K562 (cell line): ENCODE measurements around the gene RNF41. TPM values are rescaled to one million over a fixed set of nuclear protein-coding genes. Genes with fewer than 3 reads are reported as not detected.

Experiments used
- CC2D1A ChIP-seq: fragments of 450-650 bp; IDR thresholded peaks from 2 replicates; pipeline ENCODE4 v1.6.1; 2017; ENCODE audit warnings: mild to moderate bottlenecking
- CEBPG ChIP-seq, 3 experiments: fragments of 200-800 bp in 1 of 3; sonication (Bioruptor generic) in 1 of 3; sonication (generic) in 1 of 3; formaldehyde crosslinking in 1 of 3; IDR thresholded peaks in 2 of 3; conservative IDR thresholded peaks in 1 of 3; 2 replicates each; pipeline versions ENCODE4 v1.6.1 to v1.8.0; 2016 to 2022; ENCODE audit warnings: missing compliant biosample characterization in 2 of 3, missing genetic modification characterization in 2 of 3, mild to moderate bottlenecking in 1 of 3, missing genetic modification reagents in 1 of 3
- DLX4 ChIP-seq: fragments of 250-450 bp; sonication (Bioruptor Pico); IDR thresholded peaks from 2 replicates; pipeline ENCODE4 v1.6.1; 2021; ENCODE audit warnings: mild to moderate bottlenecking
- ETV6 ChIP-seq, 3 experiments: fragments of 150-350 bp in 1 of 3; sonication (generic) in 1 of 3; formaldehyde crosslinking in 1 of 3; IDR thresholded peaks; 2 replicates each; pipeline versions ENCODE4 v1.6.1 to v1.8.0; 2014 to 2022; ENCODE audit warnings: borderline replicate concordance in 2 of 3, low read depth in 2 of 3, antibody characterized with exemption in 1 of 3, low read length in 1 of 3, mild to moderate bottlenecking in 1 of 3, missing genetic modification reagents in 1 of 3
- GABPB1 ChIP-seq: sonication (generic); formaldehyde crosslinking; IDR thresholded peaks from 2 replicates; pipeline ENCODE4 v1.8.0; 2022; ENCODE audit warnings: mild to moderate bottlenecking, missing genetic modification reagents
- IRF1 ChIP-seq: sonication (generic); formaldehyde crosslinking; IDR thresholded peaks from 2 replicates; pipeline ENCODE4 v1.8.0; 2022; ENCODE audit warnings: missing genetic modification reagents, mild to moderate bottlenecking, borderline replicate concordance
- KDM5B ChIP-seq: fragments of 200-600 bp; sonication (generic); IDR thresholded peaks from 2 replicates; pipeline ENCODE4 v1.6.1; 2012; ENCODE audit warnings: low read depth, mild to moderate bottlenecking, moderate library complexity, low read length, control low read depth, inconsistent platforms; ENCODE audit not compliant: insufficient replicate concordance
- MED1 ChIP-seq: sonication (generic); formaldehyde crosslinking; IDR thresholded peaks from 2 replicates; pipeline ENCODE4 v1.8.1; 2023; ENCODE audit warnings: missing genetic modification reagents, borderline replicate concordance
- MYC ChIP-seq, 2 experiments: fragments of 250-450 bp in 1 of 2; sonication (Bioruptor Pico) in 1 of 2; IDR thresholded peaks; 2 replicates each; pipeline versions ENCODE4 v1.5.1 to v1.6.1; 2012 to 2021; ENCODE audit warnings: low read depth in 2 of 2, borderline replicate concordance in 1 of 2, improper control_type of control experiment in 1 of 2, low read length in 1 of 2, mild to moderate bottlenecking in 1 of 2, moderate library complexity in 1 of 2
- RBFOX2 ChIP-seq: fragments of 200-400 bp; formaldehyde crosslinking; IDR thresholded peaks from 2 replicates; pipeline ENCODE4 v1.6.1; 2017; ENCODE audit warnings: low read depth, mild to moderate bottlenecking, low read length, moderate library complexity
- SP2 ChIP-seq: IDR thresholded peaks from 2 replicates; pipeline ENCODE4 v1.6.1; 2011; ENCODE audit warnings: mild to moderate bottlenecking, low read depth, low read length, moderate library complexity; ENCODE audit not compliant: poor library complexity, severe bottlenecking; ENCODE audit errors: extremely low read depth
- ZBTB2 ChIP-seq: fragments of 450-650 bp; IDR thresholded peaks from 2 replicates; pipeline ENCODE4 v1.6.1; 2016; ENCODE audit warnings: antibody characterized with exemption
- ZBTB43 ChIP-seq: sonication (generic); formaldehyde crosslinking; IDR thresholded peaks from 2 replicates; pipeline ENCODE4 v1.8.0; 2023; ENCODE audit warnings: mild to moderate bottlenecking, missing genetic modification reagents
- ZNF592 ChIP-seq: fragments of 450-650 bp; IDR thresholded peaks from 2 replicates; pipeline ENCODE4 v1.6.1; 2017; ENCODE audit warnings: antibody characterized with exemption, mild to moderate bottlenecking
- ZNF707 ChIP-seq: fragments of 250-450 bp; sonication (Bioruptor Pico); conservative IDR thresholded peaks from 2 replicates; pipeline ENCODE4 v1.8.0; 2022; ENCODE audit warnings: inconsistent platforms, mild to moderate bottlenecking, moderate library complexity
- polyA plus RNA-seq, 8 experiments: library from polyadenylated mRNA; depleted of rRNA in 4 of 8; stranded (reverse) in 5 of 8; unstranded in 3 of 8; fragments of >200 nt; fragmentation: Nextera tagmentation in 2 of 8; fragmentation: Illumina TruSeq in 1 of 8; extraction: Ambion mirVana in 2 of 8; extraction: Trizol in 1 of 8; gene quantifications; 2 replicates each; pipeline versions ENCODE4 v1.2.1 to v1.2.3, GENCODE V29; 2011 to 2014; ENCODE audit warnings: inconsistent platforms in 1 of 8, missing spikeins in 1 of 8
- total RNA-seq, 7 experiments: library from RNA; depleted of rRNA in 6 of 7; stranded (reverse); fragments of >200 nt in 6 of 7; fragmentation: Illumina TruSeq in 2 of 7; extraction: Trizol in 2 of 7; gene quantifications; 2 replicates each; pipeline versions ENCODE4 v1.2.1 to v1.2.3, GENCODE V29; 2011 to 2021; ENCODE audit warnings: low replicate concordance in 1 of 7

RNF41 gene
- total and polyA plus RNA-seq, 9 of the 15 experiments (the other 6 are each of a cell fraction or from before 2014, with no cell fraction given): 28.2 to 46.8 (median 33.8) TPM

GRCh38 chr12:56221757-56222530, at the start of gene RNF41 (continued):
- peak; percentile 87; the same call in 1 of the 2 replicates for TF ChIP-seq ZBTB2
- TF ChIP-seq IRF1 (CRISPR knock-in tag): 0 out of 2 replicates have a peak, but pooled peaks have one; percentile 33
- TF ChIP-seq ETV6 (IDR thresholded peaks at IDR 0.05; ENCODE audit: borderline replicate concordance in 1 of 2, low read depth in 2 of 2, low read length in 1 of 2): no peak
- no peak for TF ChIP-seq ETV6 (CRISPR knock-in tag; IDR thresholded peaks at IDR 0.05; ENCODE audit: borderline replicate concordance)
- TF ChIP-seq GABPB1: peak; percentile 92
- peak; percentile 43 for TF ChIP-seq SP2
- no peak for TF ChIP-seq MED1 (CRISPR knock-in tag)
- TF ChIP-seq CC2D1A: 0 out of 2 replicates have a peak, but pooled peaks have one; percentile 23
- 0 out of 2 replicates have a peak, but pooled peaks have one; percentile 42 for TF ChIP-seq ZBTB43 (CRISPR knock-in tag)
- peak; percentile 88 for TF ChIP-seq RBFOX2
- peak; percentile 67 for TF ChIP-seq CEBPG (CRISPR knock-in tag; IDR thresholded peaks at IDR 0.05)
- TF ChIP-seq CEBPG (tag; conservative IDR thresholded peaks at IDR 0.05 in 1 of 2, IDR thresholded peaks at IDR 0.05 in 1 of 2): peak in 1 of 2 experiments; percentile 60; a peak in 1 of 4 replicates
- peak; percentile 70; the same call in 1 of the 2 replicates for TF ChIP-seq ZNF592
- peak; percentile 82 for TF ChIP-seq KDM5B
- TF ChIP-seq ZNF707: 0 out of 2 replicates have a peak, but pooled peaks have one; percentile 31
- no peak for TF ChIP-seq DLX4 (CRISPR knock-in tag)
- peak; percentile 70 for TF ChIP-seq MYC (IDR thresholded peaks at IDR 0.05; ENCODE audit: low read depth, low read length)
- no peak; the same call in 1 of the 2 replicates for TF ChIP-seq MYC (CRISPR knock-in tag; IDR thresholded peaks at IDR 0.05; ENCODE audit: borderline replicate concordance, low read depth)
